NK-92 (cell line): ENCODE measurements around the gene CTNNAL1.
A peak's percentile ranks its signal among the peaks of the same experiment; 100 is the strongest.
"Not testable (repeated sequence)": the region's sequence is repeated elsewhere in the genome, so short reads cannot be mapped to it uniquely, and the experiment has no call there.

Source experiments
- DNase-seq: peaks from one replicate; lab custom pipeline; 2025; ENCODE audit not compliant: unreplicated experiment; lab: John Stamatoyannopoulos, UW

Gene CTNNAL1, protein sequence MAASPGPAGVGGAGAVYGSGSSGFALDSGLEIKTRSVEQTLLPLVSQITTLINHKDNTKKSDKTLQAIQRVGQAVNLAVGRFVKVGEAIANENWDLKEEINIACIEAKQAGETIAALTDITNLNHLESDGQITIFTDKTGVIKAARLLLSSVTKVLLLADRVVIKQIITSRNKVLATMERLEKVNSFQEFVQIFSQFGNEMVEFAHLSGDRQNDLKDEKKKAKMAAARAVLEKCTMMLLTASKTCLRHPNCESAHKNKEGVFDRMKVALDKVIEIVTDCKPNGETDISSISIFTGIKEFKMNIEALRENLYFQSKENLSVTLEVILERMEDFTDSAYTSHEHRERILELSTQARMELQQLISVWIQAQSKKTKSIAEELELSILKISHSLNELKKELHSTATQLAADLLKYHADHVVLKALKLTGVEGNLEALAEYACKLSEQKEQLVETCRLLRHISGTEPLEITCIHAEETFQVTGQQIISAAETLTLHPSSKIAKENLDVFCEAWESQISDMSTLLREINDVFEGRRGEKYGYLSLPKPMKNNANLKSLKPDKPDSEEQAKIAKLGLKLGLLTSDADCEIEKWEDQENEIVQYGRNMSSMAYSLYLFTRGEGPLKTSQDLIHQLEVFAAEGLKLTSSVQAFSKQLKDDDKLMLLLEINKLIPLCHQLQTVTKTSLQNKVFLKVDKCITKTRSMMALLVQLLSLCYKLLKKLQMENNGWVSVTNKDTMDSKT

GRCh38 chr9:109012876-109013678 lies at the start of gene CTNNAL1:
Gene CTNNAL1 (minus strand): TSS chr9:109013499. CDS start chr9:109013442, 57 bp downstream.
- DNase-seq, result peak; percentile 58

DNA sequence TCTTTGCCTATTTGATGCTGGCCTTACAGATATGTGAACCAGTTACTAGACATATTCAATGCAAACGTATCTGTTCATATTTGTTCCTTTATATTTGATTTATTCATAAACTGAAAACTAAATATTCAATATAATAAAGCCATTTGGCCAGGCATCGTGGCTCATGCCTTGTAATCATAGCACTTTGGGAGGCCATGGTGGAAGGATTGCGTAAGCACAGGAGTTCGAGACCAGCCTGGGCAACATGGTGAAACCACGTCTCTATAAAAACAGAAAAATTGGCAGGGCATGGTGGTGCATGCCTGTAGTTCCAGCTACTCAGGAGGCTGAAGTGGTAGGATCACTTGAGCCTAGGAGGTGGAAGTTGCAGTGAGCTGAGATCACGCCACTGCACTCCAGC lies 49.2 kb upstream of the CTNNAL1 start:
- no peak for DNase-seq

GRCh38 chr9:109060191-109060590 lies 46.9 kb upstream of the CTNNAL1 start:
- DNase-seq, result no peak

GRCh38 chr9:109053121-109053520 lies 39.8 kb upstream of the CTNNAL1 start:
- not testable (repeated sequence) for DNase-seq

- no peak for DNase-seq
These were observed 39.1 kb upstream of the CTNNAL1 start for GRCh38 chr9:109052416-109052815.

DNA sequence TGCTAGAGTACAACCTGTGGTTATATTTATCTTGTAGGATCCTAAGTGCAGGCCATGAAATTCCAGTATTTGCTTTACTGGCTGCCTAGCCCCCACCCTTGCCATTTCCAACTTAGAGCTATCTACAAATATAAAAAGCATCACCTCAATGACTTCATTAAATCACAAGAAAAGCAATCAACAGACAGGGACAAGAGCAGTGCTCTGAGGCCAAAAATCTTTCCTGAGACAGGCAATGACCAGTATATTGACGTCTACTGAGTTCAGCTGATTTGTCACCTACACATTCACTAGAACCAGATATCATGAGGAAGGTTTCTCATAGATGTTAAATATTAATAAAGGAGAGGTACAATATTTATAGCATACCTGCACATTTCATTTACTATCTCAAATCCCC lies 38.4 kb upstream of the CTNNAL1 start:
- no peak for DNase-seq

GRCh38 chr9:109050444-109050843 lies 37.1 kb upstream of the CTNNAL1 start:
- DNase-seq, result no peak

DNA sequence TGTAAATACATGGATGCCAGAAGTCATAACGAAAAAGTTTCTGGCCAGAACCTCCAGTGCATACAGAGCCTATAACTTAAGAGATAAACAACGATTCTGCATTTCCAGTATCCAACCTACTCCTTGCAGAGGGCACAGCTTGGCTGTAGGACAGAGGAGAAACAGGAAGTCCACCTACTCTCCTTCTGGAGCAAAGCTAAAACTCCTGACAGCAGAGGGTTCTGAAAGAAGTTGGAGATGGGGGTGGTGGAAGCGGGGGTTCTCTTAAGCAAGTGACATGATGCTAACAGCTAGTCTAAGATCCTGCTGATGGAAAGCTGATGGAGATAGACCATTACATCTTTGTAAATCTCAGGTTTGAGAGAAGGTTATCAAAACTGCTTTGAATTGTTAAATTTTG lies 35.5 kb upstream of the CTNNAL1 start:
- DNase-seq, result no peak

GRCh38 chr9:109047259-109047658 lies 34.0 kb upstream of the CTNNAL1 start:
- no peak for DNase-seq

- no peak for DNase-seq
These were observed 33.0 kb upstream of the CTNNAL1 start for GRCh38 chr9:109046346-109046745.

DNA sequence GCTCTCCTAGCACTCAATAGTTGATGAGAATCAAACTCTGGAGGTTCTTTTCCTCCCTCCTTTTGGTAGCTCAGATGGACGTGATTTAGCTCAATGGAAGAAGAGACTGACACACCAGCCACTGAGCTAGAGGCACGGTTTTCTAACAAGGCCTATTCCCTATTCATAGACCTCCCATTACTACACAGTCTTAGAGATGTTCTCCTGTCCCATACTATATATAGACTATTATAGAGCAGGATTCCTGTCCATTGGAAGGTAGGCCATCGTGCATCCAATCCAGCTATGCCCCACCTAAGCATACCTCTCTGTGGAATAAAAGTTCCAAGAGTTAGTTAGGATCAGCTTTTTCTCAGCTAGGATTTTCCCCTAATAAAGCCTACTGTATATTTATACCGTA lies 30.3 kb upstream of the CTNNAL1 start:
- no peak for DNase-seq

DNA sequence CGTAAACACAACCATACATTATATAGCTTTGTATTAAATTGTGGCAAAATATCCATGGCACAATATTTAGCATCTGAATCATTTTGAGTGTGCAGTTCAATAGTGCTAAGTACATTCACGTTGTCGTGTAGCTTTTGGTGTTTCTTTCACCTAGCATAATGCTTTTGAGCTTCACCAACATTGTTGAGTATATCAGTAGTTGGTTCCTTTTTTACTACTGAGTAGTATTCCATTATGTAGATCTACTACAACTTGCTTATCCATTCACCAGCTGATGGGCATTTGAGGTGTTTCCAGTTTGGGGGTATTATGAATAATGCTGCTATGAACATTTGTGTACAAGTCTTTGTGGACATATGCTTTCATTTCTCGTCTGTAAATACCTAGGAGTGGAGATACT lies 27.3 kb upstream of the CTNNAL1 start:
- DNase-seq, result no peak

DNA sequence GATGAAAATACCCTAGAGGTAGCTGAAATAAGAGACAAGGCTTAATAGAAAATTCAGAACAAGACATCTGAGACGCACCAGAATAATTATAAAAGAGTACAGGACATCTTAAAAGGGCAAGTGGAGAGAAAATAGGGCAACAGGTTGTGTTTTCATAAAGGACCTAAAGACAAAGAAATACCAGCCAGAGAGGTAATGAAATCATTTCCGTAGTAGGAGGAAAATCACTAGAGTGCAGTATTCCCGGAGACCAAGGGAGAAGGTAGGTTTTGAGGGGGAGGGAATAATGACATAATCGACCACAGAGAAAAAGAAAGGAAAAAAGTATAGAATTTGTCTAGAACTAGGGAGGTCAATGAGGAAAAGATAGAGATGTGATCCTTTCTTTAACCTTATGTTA lies 26.2 kb upstream of the CTNNAL1 start:
- DNase-seq, result no peak

DNA sequence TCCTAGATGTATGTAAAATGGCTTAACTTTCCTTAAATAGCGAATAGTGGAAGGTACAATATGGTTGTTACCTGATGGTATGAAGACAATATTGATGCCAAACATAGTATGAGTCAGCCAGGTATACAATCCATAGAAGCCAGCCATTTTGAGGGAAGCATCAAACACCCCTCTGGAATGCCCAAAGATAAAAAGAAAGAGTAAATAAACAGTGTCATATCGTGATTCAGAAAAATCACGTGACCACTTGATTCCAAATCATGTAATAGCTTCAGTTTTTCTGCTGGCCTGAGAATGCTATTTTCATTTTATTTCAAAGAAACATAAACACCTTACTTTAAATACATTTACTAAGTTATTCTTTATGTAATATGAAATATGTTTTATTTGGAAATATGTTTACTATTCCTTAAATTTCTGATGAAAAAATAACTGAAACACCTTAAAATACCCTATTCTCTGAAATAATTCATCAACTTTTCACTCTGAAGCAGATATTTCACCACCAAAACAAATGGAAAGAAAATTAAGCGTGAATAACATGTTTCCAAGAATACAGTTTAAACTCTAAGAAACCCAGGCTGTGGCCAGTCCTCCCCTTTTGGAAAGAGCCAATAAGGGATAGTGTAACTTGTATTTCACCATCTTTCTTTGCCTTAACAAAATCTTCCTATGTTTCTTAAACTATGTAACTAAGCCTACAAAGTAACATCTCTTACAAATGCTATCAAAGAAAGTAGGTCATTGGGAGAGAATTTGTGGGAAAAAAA lies 24.8 kb upstream of the CTNNAL1 start:
- no peak for DNase-seq

DNA sequence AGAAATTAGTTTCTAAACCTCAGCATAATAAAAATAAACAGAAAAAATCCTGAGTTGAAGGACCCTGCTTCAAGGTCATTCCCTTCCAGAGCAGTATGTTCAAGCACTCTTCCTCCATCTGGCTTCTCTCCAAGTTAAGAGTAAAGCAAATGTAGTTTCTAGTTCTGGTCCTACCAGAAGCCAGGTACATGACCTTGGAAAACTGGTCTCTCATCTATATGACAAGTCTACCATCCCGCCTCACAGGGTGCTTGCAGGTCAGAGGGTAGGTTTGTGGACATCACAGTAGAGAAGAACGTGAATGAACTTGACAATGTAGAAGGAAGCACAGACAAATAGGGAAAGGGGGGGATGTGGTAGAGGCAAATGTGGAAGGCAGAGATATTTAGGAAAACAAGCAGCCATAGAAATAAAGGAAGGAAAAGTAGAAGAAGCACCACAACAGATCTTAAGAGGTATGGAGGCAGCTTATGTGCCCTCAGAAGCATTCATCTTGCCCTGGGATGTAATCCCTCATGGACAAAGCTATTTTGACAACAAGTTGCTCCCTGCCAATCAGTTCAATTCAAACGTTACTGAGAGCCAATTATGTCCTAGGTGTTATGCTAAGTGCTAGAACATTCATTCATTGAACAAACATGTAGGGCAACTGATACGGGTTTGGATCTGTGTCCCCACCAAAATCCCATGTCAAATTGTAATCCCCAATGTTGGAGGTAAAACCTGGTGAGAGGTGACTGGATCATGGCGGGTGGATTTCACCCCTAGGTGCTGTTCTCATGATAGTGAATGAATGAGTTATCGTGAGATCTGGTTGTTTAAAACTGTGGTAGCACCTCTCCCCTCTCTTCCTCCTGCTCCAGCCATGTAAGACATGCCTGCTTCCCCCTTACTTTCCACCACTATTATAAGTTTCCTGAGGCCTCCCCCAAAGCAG lies 23.7 kb upstream of the CTNNAL1 start:
- DNase-seq, result no peak

GRCh38 chr9:109035684-109036423 lies 22.6 kb upstream of the CTNNAL1 start:
- DNase-seq, result no peak

DNA sequence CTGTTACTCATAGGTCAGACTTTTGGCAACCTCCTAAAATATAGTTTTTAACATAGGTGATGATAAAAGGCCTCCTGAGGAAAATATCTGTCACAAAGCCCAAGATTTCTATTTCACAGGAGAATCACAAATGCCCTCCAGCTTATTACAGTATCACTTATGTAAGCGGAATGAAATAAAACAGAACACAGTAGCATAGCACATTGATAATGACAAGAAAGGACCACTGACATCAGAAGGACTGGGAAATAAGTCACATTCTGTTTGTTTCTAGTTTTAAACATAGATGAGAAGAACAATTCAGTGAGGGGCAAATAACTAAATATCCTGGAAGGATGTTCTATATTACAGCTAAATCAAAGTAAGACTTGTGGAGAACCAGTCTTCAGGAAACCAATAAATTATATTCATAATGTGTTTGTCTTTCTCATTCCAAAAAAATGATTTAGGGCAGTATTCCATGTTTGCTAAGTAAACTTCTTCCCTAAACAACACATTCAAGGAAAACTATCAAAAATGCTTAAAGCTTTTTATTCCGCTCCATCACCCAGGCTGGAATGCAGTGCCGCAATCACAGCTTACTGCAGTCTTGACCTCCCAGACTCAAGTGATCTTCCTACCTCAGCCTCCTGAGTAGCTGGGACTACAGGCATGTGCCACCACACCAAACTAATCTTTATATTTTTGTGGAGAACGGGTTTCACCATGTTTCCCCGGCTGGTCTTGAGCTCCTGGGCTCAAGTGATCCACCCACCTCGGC lies 20.8 kb upstream of the CTNNAL1 start:
- DNase-seq, result no peak

GRCh38 chr9:109031241-109031640 lies 17.9 kb upstream of the CTNNAL1 start:
- DNase-seq, result no peak
